ENCODE data around the gene CNTN1. TPM values are rescaled to one million over a fixed set of nuclear protein-coding genes. Genes with fewer than 3 reads are reported as not detected.

Gene CNTN1
- total and polyA plus RNA-seq, 2 of the 4 experiments (the other 2 are of a cell fraction), result 0.10 to 0.18 TPM

- H3K9ac ChIP-seq (ENCODE audit: low read depth, low read length), result no peak overlapping the region
- peak; percentile 86 for DNase-seq
- H2BK5ac ChIP-seq (ENCODE audit: low read depth, low read length, poor library complexity, severe bottlenecking), result peak overlapping the region; percentile 22
- H3K79me1 ChIP-seq (ENCODE audit: low read depth in 1 of 2, low read length in 2 of 2), result no peaks in the 10 kb centered on the region
- no peaks in the 10 kb centered on the region for H3K36me3 ChIP-seq (ENCODE audit: control insufficient read depth, insufficient read depth, low read length)
- no peaks in the 10 kb centered on the region for H3K27me3 ChIP-seq (ENCODE audit: control insufficient read depth, insufficient read depth, low read length)
- H3K4me3 ChIP-seq (ENCODE audit: insufficient read depth, low read depth, low read length), result no peak overlapping the region
- no peak overlapping the region for H3K27ac ChIP-seq (ENCODE audit: insufficient read depth, low read length)
- no peak overlapping the region for H4K91ac ChIP-seq (ENCODE audit: insufficient read depth, low read depth, low read length)
- H3K4ac ChIP-seq (ENCODE audit: low read depth, low read length), result no peak overlapping the region
- BruUV-seq (replicated peaks), result no TSS peak
- WGBS, 2 experiments (ENCODE audit: extremely low coverage in 2 of 2, insufficient read length in 1 of 2), result no CpG with 5 or more reads among the region's 2 CpGs
- H3K23ac ChIP-seq (ENCODE audit: low read depth, low read length), result no peak overlapping the region
- H2AK9ac ChIP-seq (replicated peaks; ENCODE audit: low read depth, low read length, poor library complexity), result no peak overlapping the region
- dilution Hi-C loops (cut with HindIII; ENCODE audit: low sequenced_read_pairs, unreplicated experiment), result no loop called here
- TF ChIP-seq NFE2L2 (IDR thresholded peaks at IDR 0.05; ENCODE audit: low read depth, low read length) (no peak), RAD21 (IDR thresholded peaks at IDR 0.05; ENCODE audit: low read length) (no peak), BHLHE40 (IDR thresholded peaks at IDR 0.05; ENCODE audit: low read depth, low read length) (no peak; the same call in 1 of the 2 replicates), SMC3 (IDR thresholded peaks at IDR 0.05; ENCODE audit: low read depth, low read length) (no peak), MAZ (IDR thresholded peaks at IDR 0.05; ENCODE audit: borderline replicate concordance, low read depth, low read length) (no peak), CHD1 (IDR thresholded peaks at IDR 0.05; ENCODE audit: low read depth, low read length) (no peak), POLR2A (IDR thresholded peaks at IDR 0.05; ENCODE audit: low read depth, low read length) (no peak), USF2 (IDR thresholded peaks at IDR 0.05; ENCODE audit: low read depth, low read length) (no peak)
- ATAC-seq (ENCODE audit: low read depth), result peak; percentile 89
- no peak overlapping the region for H3K18ac ChIP-seq (ENCODE audit: low read depth, low read length)
- in situ Hi-C loops (cut with MboI; ENCODE audit: low sequenced_read_pairs), result no loop called here
- no peak overlapping the region for H3K14ac ChIP-seq (replicated peaks; ENCODE audit: low read depth, low read length)
- H3K4me2 ChIP-seq (ENCODE audit: low read depth, low read length), result no peak overlapping the region
- H2AFZ ChIP-seq (replicated peaks; ENCODE audit: low read length, poor library complexity), result no peak overlapping the region
- H3K4me1 ChIP-seq (ENCODE audit: control insufficient read depth, insufficient read depth, low read length), result no peaks in the 10 kb centered on the region
- ChIA-PET POLR2A (ENCODE audit: unreplicated experiment) (no interaction called here), CTCF (no interaction called here)
- no peak overlapping the region for H4K5ac ChIP-seq (ENCODE audit: low read depth, low read length)
- no peaks in the 10 kb centered on the region for H3K9me1 ChIP-seq (ENCODE audit: insufficient read depth, low read length)
- no peaks in the 10 kb centered on the region for H3K9me3 ChIP-seq (ENCODE audit: control insufficient read depth, insufficient read depth, low read length)
- H2AK5ac ChIP-seq (ENCODE audit: low read depth, low read length), result no peak overlapping the region
- H2BK15ac ChIP-seq (ENCODE audit: low read depth, low read length), result no peak overlapping the region
- H2BK20ac ChIP-seq (ENCODE audit: low read depth, low read length), result no peak overlapping the region
- H2BK120ac ChIP-seq (ENCODE audit: low read depth, low read length), result no peak overlapping the region
- intact Hi-C loops (cut with micrococcal nuclease), result loop anchor here (10.0 kb wide), 2 partner anchors 96 to 246 kb away; no protein-coding TSS in a partner anchor
- H4K8ac ChIP-seq (ENCODE audit: low read depth in 2 of 2, low read length in 2 of 2), result no peak overlapping the region
- H4K20me1 ChIP-seq (ENCODE audit: insufficient read depth, low read length), result no peaks in the 10 kb centered on the region
- no peak overlapping the region for H3K56ac ChIP-seq (ENCODE audit: extremely low read depth, insufficient read depth, low read length)
These were observed 266.8 kb downstream of the CNTN1 start for GRCh38 chr12:40959041-40959440.

Data from IMR-90 (cell line).